ENCODE measurements around the gene VPS13D.

The VPS13D gene

GRCh38 chr1:12539705-12540579 lies 310.1 kb downstream of the VPS13D start:
- Histone ChIP-seq H3K4me1 (ENCODE audit: insufficient read depth, low read length) (peaks cover 15% of the 10 kb centered on the region), H3K9me3 (ENCODE audit: control insufficient read depth, insufficient read depth, low read length) (0 out of 2 replicates have a peak, but pooled peaks cover 2% of the 10 kb centered on the region), H3K36me3 (ENCODE audit: insufficient read depth, low read length) (no peaks in the 10 kb centered on the region), H3K9ac (ENCODE audit: low read depth, low read length) (peak overlapping the region; percentile 38)

- Histone ChIP-seq H3K9me3 (ENCODE audit: control insufficient read depth, insufficient read depth, low read length) (0 out of 2 replicates have a peak, but pooled peaks cover 2% of the 10 kb centered on the region), H3K4me1 (ENCODE audit: insufficient read depth, low read length) (peaks cover 17% of the 10 kb centered on the region), H3K9ac (ENCODE audit: low read depth, low read length) (0 out of 2 replicates have a peak overlapping the region, but pooled peaks have one; percentile 38), H3K36me3 (ENCODE audit: insufficient read depth, low read length) (no peaks in the 10 kb centered on the region)
These were observed 310.9 kb downstream of the VPS13D start for GRCh38 chr1:12540580-12541273.

GRCh38 chr1:12541274-12542137 lies 311.7 kb downstream of the VPS13D start:
- H3K4me1 ChIP-seq (ENCODE audit: insufficient read depth, low read length), result peaks cover 17% of the 10 kb centered on the region
- H3K9ac ChIP-seq (ENCODE audit: low read depth, low read length), result no peak overlapping the region
- no peaks in the 10 kb centered on the region for H3K9me3 ChIP-seq (ENCODE audit: control insufficient read depth, insufficient read depth, low read length)
- no peaks in the 10 kb centered on the region for H3K36me3 ChIP-seq (ENCODE audit: insufficient read depth, low read length)

GRCh38 chr1:12542138-12542465 lies 312.3 kb downstream of the VPS13D start:
- Histone ChIP-seq H3K4me1 (ENCODE audit: insufficient read depth, low read length) (peaks cover 17% of the 10 kb centered on the region), H3K36me3 (ENCODE audit: insufficient read depth, low read length) (no peaks in the 10 kb centered on the region), H3K9ac (ENCODE audit: low read depth, low read length) (no peak overlapping the region), H3K9me3 (ENCODE audit: control insufficient read depth, insufficient read depth, low read length) (no peaks in the 10 kb centered on the region)

- Histone ChIP-seq H3K4me1 (ENCODE audit: insufficient read depth, low read length) (peaks cover 17% of the 10 kb centered on the region), H3K9me3 (ENCODE audit: control insufficient read depth, insufficient read depth, low read length) (no peaks in the 10 kb centered on the region), H3K9ac (ENCODE audit: low read depth, low read length) (no peak overlapping the region), H3K36me3 (ENCODE audit: insufficient read depth, low read length) (no peaks in the 10 kb centered on the region)
These were observed 313.1 kb downstream of the VPS13D start for GRCh38 chr1:12542616-12543592.

- Histone ChIP-seq H3K9me3 (ENCODE audit: control insufficient read depth, insufficient read depth, low read length) (no peaks in the 10 kb centered on the region), H3K9ac (ENCODE audit: low read depth, low read length) (no peak overlapping the region), H3K4me1 (ENCODE audit: insufficient read depth, low read length) (peaks cover 17% of the 10 kb centered on the region), H3K36me3 (ENCODE audit: insufficient read depth, low read length) (no peaks in the 10 kb centered on the region)
These were observed 313.9 kb downstream of the VPS13D start for GRCh38 chr1:12543740-12544154.

- H3K4me1 ChIP-seq (ENCODE audit: insufficient read depth, low read length), result peaks cover 18% of the 10 kb centered on the region
These were observed 314.5 kb downstream of the VPS13D start for GRCh38 chr1:12544357-12544756.

GRCh38 chr1:12544992-12545391 lies 315.2 kb downstream of the VPS13D start:
- Histone ChIP-seq H3K4me1 (ENCODE audit: insufficient read depth, low read length) (peaks cover 25% of the 10 kb centered on the region), H3K36me3 (ENCODE audit: insufficient read depth, low read length) (no peaks in the 10 kb centered on the region), H3K9ac (ENCODE audit: low read depth, low read length) (no peak overlapping the region), H3K9me3 (ENCODE audit: control insufficient read depth, insufficient read depth, low read length) (no peaks in the 10 kb centered on the region)

More at GRCh38 chr1:12544357-12544756, 314.5 kb downstream of the VPS13D start:
- Histone ChIP-seq H3K9ac (ENCODE audit: low read depth, low read length) (no peak overlapping the region), H3K9me3 (ENCODE audit: control insufficient read depth, insufficient read depth, low read length) (no peaks in the 10 kb centered on the region), H3K36me3 (ENCODE audit: insufficient read depth, low read length) (no peaks in the 10 kb centered on the region)

- Histone ChIP-seq H3K36me3 (ENCODE audit: insufficient read depth, low read length) (no peaks in the 10 kb centered on the region), H3K9me3 (ENCODE audit: control insufficient read depth, insufficient read depth, low read length) (no peaks in the 10 kb centered on the region), H3K4me1 (ENCODE audit: insufficient read depth, low read length) (peaks cover 11% of the 10 kb centered on the region; the same call in 1 of the 2 replicates), H3K9ac (ENCODE audit: low read depth, low read length) (no peak overlapping the region)
These were observed 317.1 kb downstream of the VPS13D start for GRCh38 chr1:12546771-12547585.

GRCh38 chr1:12547586-12548225 lies 317.9 kb downstream of the VPS13D start:
- no peak overlapping the region for H3K9ac ChIP-seq (ENCODE audit: low read depth, low read length)
- H3K9me3 ChIP-seq (ENCODE audit: control insufficient read depth, insufficient read depth, low read length), result no peaks in the 10 kb centered on the region
- no peaks in the 10 kb centered on the region for H3K36me3 ChIP-seq (ENCODE audit: insufficient read depth, low read length)
- peaks cover 11% of the 10 kb centered on the region; the same call in 1 of the 2 replicates for H3K4me1 ChIP-seq (ENCODE audit: insufficient read depth, low read length)

- peaks cover 19% of the 10 kb centered on the region for H3K4me1 ChIP-seq (ENCODE audit: insufficient read depth, low read length)
- no peak overlapping the region for H3K9ac ChIP-seq (ENCODE audit: low read depth, low read length)
These were observed 318.6 kb downstream of the VPS13D start for GRCh38 chr1:12548279-12548972.

GRCh38 chr1:12548973-12549459 lies 319.2 kb downstream of the VPS13D start:
- Histone ChIP-seq H3K9me3 (ENCODE audit: control insufficient read depth, insufficient read depth, low read length) (no peaks in the 10 kb centered on the region), H3K4me1 (ENCODE audit: insufficient read depth, low read length) (peaks cover 19% of the 10 kb centered on the region), H3K36me3 (ENCODE audit: insufficient read depth, low read length) (no peaks in the 10 kb centered on the region), H3K9ac (ENCODE audit: low read depth, low read length) (no peak overlapping the region)

More at GRCh38 chr1:12548279-12548972, 318.6 kb downstream of the VPS13D start:
- Histone ChIP-seq H3K36me3 (ENCODE audit: insufficient read depth, low read length) (no peaks in the 10 kb centered on the region), H3K9me3 (ENCODE audit: control insufficient read depth, insufficient read depth, low read length) (no peaks in the 10 kb centered on the region)
